Activated naive CD4-positive, alpha-beta T cell treated with Interleukin-2 at 50 U/mL for 16 hours (primary cell): ENCODE measurements around the gene SLC51A.
"Not testable (repeated sequence)": the region's sequence is repeated elsewhere in the genome, so short reads cannot be mapped to it uniquely, and the experiment has no call there.

Experiments
- DNase-seq: peaks from one replicate; pipeline ENCODE4 v3.0.0-alpha.2; 2020

SLC51A gene

GRCh38 chr3:196216089-196216564 is at the start of gene SLC51A:
Gene SLC51A (plus strand): TSS chr3:196216534. CDS start chr3:196216713, 179 bp downstream.
- DNase-seq, result no peak

GRCh38 chr3:196166741-196167140 is 49.6 kb upstream of the SLC51A start:
- peak; percentile 11 for DNase-seq

GRCh38 chr3:196168808-196169391 is 47.4 kb upstream of the SLC51A start:
- DNase-seq, result no peak

- DNase-seq, result no peak
Measured at GRCh38 chr3:196169836-196170240, 46.5 kb upstream of the SLC51A start.

GRCh38 chr3:196170296-196170695 is 46.0 kb upstream of the SLC51A start:
- not testable (repeated sequence) for DNase-seq

GRCh38 chr3:196174652-196175051 is 41.7 kb upstream of the SLC51A start:
- DNase-seq, result no peak

- DNase-seq, result no peak
Measured at GRCh38 chr3:196175116-196175625, 41.2 kb upstream of the SLC51A start.

GRCh38 chr3:196175722-196176121 is 40.6 kb upstream of the SLC51A start:
- no peak for DNase-seq

GRCh38 chr3:196177567-196177966 is 38.8 kb upstream of the SLC51A start:
- no peak for DNase-seq

- DNase-seq, result no peak
Measured at GRCh38 chr3:196177967-196178366, 38.4 kb upstream of the SLC51A start.

GRCh38 chr3:196178993-196179379 is 37.3 kb upstream of the SLC51A start:
- no peak for DNase-seq

GRCh38 chr3:196179380-196180308 is 36.7 kb upstream of the SLC51A start:
- peak; percentile 85 for DNase-seq

- DNase-seq, result no peak
Measured at GRCh38 chr3:196180346-196180745, 36.0 kb upstream of the SLC51A start.

GRCh38 chr3:196181127-196181546 is 35.2 kb upstream of the SLC51A start:
- no peak for DNase-seq

- not testable (repeated sequence) for DNase-seq
Measured at GRCh38 chr3:196184169-196184432, 32.2 kb upstream of the SLC51A start.

GRCh38 chr3:196184881-196185280 is 31.5 kb upstream of the SLC51A start:
- no peak for DNase-seq

- DNase-seq, result no peak
Measured at GRCh38 chr3:196186651-196187573, 29.4 kb upstream of the SLC51A start.

GRCh38 chr3:196189566-196190347 is 26.6 kb upstream of the SLC51A start:
- DNase-seq, result no peak

GRCh38 chr3:196192036-196192523 is 24.3 kb upstream of the SLC51A start:
- DNase-seq, result peak; percentile 64

GRCh38 chr3:196192524-196193051 is 23.7 kb upstream of the SLC51A start:
- DNase-seq, result peak; percentile 39

GRCh38 chr3:196193133-196193735 is 23.1 kb upstream of the SLC51A start:
- no peak for DNase-seq
